Vagina (tissue), 2 donors: Measurements from ENCODE around the gene SMAP2. TPM values are rescaled to one million over a fixed set of nuclear protein-coding genes. Genes with fewer than 3 reads are reported as not detected.

ENCODE experiments used
- DNase-seq, 2 donors: peaks; one replicate each; pipeline ENCODE4 v3.0.0-alpha.2; 2017; ENCODE audit errors: extremely low spot score in 2 of 2
- H3K27ac ChIP-seq: fragments of 200-600 bp; sonication (generic); one replicate; pipeline ENCODE4 v1.5.1; 2019
- H3K27me3 ChIP-seq: fragments of 200-600 bp; sonication (generic); one replicate; pipeline ENCODE4 v1.5.1; 2019
- H3K36me3 ChIP-seq, 2 donors: fragments of 200-600 bp; sonication (generic); one replicate each; pipeline ENCODE4 v1.5.1; 2017 to 2019
- H3K4me1 ChIP-seq: fragments of 200-600 bp; sonication (generic); one replicate; pipeline ENCODE4 v1.5.1; 2019
- H3K4me3 ChIP-seq, 2 donors: fragments of 200-600 bp; sonication (generic); 1 replicate in 1 of 2; 2 replicates in 1 of 2; pipeline ENCODE4 v1.5.1; 2016 to 2019
- H3K9me3 ChIP-seq: fragments of 200-600 bp; sonication (generic); one replicate; pipeline ENCODE4 v1.5.1; 2019
- POLR2A ChIP-seq, 2 donors: fragments of 450-650 bp; IDR thresholded peaks; one replicate each; pipeline ENCODE4 v1.6.1; 2017; ENCODE audit warnings: antibody characterized with exemption in 2 of 2, mild to moderate bottlenecking in 2 of 2, moderate library complexity in 2 of 2
- POLR2AphosphoS5 ChIP-seq, 2 donors: sonication (generic); formaldehyde crosslinking; IDR thresholded peaks; one replicate each; pipeline ENCODE4 v1.9.0; 2017; ENCODE audit warnings: antibody characterized with exemption in 2 of 2, mild to moderate bottlenecking in 2 of 2, low read depth in 1 of 2; ENCODE audit not compliant: insufficient read depth in 1 of 2
- intact Hi-C: fragments of 100-400 bp; cut with DNase I; formaldehyde crosslinking; loops from one replicate; pipeline ENCODE4 v1.15.1; 2023
- total RNA-seq: library from RNA; depleted of rRNA; stranded (reverse); fragments of >200 nt; gene quantifications from one replicate; pipeline ENCODE4 v1.2.3, GENCODE V29; 2016
- TF ChIP-seq, protein P1 (sequence below), 3 experiments: fragments of 450-650 bp in 2 of 3; fragments of 200-600 bp in 1 of 3; sonication (generic) in 1 of 3; IDR thresholded peaks; one replicate each; pipeline ENCODE4 v1.5.1; 2017 to 2019; ENCODE audit warnings: antibody characterized with exemption in 3 of 3, mild to moderate bottlenecking in 2 of 3, moderate library complexity in 2 of 3

The SMAP2 gene
- total RNA-seq, 1 donor from 2014 or later = 24.8 TPM

DNA sequence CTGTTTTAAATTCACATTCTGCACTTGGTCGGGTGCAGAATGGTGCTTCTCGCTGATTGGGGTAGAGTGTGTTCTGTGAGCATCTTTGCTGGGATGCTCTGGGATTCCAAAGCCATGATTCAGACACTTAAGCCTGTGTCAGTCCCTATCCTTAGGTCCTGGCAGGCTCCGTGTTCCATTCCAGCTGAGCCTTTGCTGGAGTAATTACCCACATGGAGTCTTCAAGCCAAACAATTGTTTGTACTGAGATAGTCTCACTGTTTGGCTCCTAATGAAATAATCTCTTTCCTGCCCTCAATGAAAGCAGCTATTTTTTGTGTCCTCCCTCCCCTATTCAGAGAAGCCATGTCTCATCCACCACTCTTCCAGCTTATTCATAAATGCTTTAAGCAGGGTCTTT lies 18.7 kb downstream of the SMAP2 start:
- no peaks in the 10 kb centered on the region for H3K36me3 ChIP-seq
- no peak for DNase-seq
- intact Hi-C loops = no loop called here
- H3K4me3 ChIP-seq = no peak overlapping the region
- H3K9me3 ChIP-seq = no peaks in the 10 kb centered on the region
- peaks cover 49% of the 10 kb centered on the region for H3K4me1 ChIP-seq
- peak overlapping the region; percentile 42 for H3K27ac ChIP-seq
- H3K27me3 ChIP-seq = no peaks in the 10 kb centered on the region
- TF ChIP-seq, protein P1, sequence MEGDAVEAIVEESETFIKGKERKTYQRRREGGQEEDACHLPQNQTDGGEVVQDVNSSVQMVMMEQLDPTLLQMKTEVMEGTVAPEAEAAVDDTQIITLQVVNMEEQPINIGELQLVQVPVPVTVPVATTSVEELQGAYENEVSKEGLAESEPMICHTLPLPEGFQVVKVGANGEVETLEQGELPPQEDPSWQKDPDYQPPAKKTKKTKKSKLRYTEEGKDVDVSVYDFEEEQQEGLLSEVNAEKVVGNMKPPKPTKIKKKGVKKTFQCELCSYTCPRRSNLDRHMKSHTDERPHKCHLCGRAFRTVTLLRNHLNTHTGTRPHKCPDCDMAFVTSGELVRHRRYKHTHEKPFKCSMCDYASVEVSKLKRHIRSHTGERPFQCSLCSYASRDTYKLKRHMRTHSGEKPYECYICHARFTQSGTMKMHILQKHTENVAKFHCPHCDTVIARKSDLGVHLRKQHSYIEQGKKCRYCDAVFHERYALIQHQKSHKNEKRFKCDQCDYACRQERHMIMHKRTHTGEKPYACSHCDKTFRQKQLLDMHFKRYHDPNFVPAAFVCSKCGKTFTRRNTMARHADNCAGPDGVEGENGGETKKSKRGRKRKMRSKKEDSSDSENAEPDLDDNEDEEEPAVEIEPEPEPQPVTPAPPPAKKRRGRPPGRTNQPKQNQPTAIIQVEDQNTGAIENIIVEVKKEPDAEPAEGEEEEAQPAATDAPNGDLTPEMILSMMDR (IDR thresholded peaks at IDR 0.05) = no peak
- no peak for TF ChIP-seq POLR2A (IDR thresholded peaks at IDR 0.05)

DNA sequence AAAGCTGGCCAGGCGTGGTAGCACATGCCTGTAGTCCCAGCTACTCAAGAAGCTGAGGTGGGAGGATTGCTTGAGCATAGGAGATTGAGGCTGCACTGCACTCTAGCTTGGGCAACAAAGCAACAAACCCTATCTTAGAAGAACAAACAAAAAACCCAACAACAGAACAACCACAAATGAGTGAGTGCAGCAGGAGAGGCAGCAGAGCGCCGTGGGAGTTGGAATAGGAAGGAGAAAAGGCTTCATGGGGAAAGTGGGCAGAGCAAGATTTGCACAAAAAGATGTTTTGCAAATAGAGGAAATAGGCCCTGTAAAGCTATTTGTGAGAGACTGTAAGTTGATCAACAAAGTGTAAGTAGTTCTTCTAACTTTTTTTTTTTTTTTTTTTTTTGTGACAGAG lies 19.6 kb downstream of the SMAP2 start:
- no peaks in the 10 kb centered on the region for H3K9me3 ChIP-seq
- no peaks in the 10 kb centered on the region for H3K36me3 ChIP-seq
- H3K4me3 ChIP-seq = no peak overlapping the region
- DNase-seq = no peak
- TF ChIP-seq, protein P1 (IDR thresholded peaks at IDR 0.05) = no peak
- TF ChIP-seq POLR2AphosphoS5 (IDR thresholded peaks at IDR 0.05; ENCODE audit: insufficient read depth in 1 of 2, low read depth in 1 of 2) (no peak), POLR2A (IDR thresholded peaks at IDR 0.05) (no peak)
- intact Hi-C loops = no loop called here
- peaks cover 51% of the 10 kb centered on the region for H3K4me1 ChIP-seq
- H3K27me3 ChIP-seq = no peaks in the 10 kb centered on the region
- no peak overlapping the region for H3K27ac ChIP-seq

DNA sequence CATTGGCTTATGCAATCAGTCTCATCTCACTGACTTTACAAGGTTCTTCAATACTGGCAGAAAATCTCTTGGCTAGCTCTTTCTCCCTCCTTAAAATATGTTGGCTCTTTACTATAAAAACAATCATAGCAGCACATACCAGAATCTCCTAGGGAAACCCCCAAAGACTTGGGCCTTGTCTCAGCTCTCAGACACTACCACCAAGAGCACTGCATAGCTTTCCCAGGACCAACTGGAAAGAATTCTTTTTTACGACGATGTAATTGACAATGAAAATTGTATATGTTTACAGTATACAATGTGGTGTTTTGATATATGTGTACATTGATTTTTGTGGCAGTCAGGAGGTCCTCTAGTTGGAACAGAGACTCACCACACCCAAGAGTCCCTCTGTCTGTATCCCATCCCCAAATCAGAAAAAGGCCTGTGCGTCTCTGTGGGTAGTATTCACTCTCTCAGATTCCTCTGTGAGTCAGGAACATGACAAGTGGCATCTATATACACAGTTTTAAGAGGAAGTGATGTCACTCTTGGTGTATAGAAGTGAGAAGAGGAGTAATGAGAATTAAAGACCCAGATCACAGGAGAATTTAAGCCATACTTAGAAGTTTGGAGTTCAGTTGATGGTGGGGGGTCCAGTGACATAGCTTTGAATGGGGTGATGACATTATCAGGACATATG lies 21.1 kb downstream of the SMAP2 start:
- DNase-seq = no peak

DNA sequence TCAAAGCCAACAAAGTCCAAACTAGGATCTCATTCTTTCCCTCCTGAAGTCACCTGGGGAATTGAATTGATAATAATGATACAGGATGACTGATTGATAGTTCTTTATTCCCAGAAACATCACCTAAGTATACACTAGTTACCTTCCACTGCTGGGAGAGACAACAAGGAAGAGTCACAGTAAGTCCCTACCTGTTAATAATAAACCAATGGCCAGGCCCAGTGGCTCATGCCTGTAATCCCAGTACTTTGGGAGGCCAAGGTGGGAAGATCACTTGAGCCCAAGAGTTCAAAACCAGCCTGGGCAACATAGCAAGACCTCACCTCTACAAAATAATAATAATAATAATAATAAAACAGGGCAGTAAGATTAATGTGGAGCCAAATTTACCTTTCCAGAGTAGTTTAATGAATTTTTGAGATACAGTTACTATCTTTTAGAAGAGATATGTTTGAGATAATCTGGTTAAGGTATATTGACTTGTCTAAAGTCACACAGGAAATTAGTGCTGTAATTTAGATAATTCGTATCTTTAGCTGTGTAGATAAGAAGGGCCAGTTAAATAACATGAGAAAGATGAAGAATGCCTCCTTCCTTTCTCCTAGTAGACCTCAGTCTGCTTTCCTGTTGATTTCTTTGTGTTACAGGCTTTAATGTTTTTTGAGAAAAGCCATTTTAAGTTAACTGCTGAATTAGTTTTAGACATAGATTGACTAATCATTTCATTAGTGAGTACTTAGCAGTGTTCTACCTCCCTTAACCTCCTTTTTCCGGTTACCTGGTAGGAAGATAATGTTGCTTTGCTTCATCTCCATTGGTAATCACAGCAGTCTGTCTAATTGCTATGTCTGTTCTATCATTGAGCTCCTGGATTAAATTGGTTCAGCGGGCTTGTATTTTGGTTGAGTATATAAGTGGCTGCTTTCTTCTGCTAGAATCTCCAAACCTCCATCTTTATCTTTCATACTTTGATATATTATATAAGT lies 22.0 kb downstream of the SMAP2 start:
- peak overlapping the region; percentile 46 for H3K27ac ChIP-seq
- no peak overlapping the region for H3K4me3 ChIP-seq
- DNase-seq = no peak
- no peaks in the 10 kb centered on the region for H3K27me3 ChIP-seq
- no peaks in the 10 kb centered on the region for H3K9me3 ChIP-seq
- peaks cover 36% of the 10 kb centered on the region for H3K4me1 ChIP-seq
- no peaks in the 10 kb centered on the region for H3K36me3 ChIP-seq
- TF ChIP-seq POLR2AphosphoS5 (IDR thresholded peaks at IDR 0.05; ENCODE audit: insufficient read depth in 1 of 2, low read depth in 1 of 2) (no peak), POLR2A (IDR thresholded peaks at IDR 0.05) (no peak)
- TF ChIP-seq, protein P1 (IDR thresholded peaks at IDR 0.05) = no peak
- intact Hi-C loops = no loop called here

More for the DNA sequence above, 21.1 kb downstream of the SMAP2 start:
- H3K4me3 ChIP-seq = no peak overlapping the region
- peaks cover 41% of the 10 kb centered on the region for H3K4me1 ChIP-seq
- intact Hi-C loops = no loop called here
- H3K36me3 ChIP-seq = no peaks in the 10 kb centered on the region
- no peak overlapping the region for H3K27ac ChIP-seq
- H3K9me3 ChIP-seq = no peaks in the 10 kb centered on the region
- TF ChIP-seq, protein P1 (IDR thresholded peaks at IDR 0.05) = no peak
- peak in 1 of 2 donors; percentile 34 for TF ChIP-seq POLR2A (IDR thresholded peaks at IDR 0.05)
- H3K27me3 ChIP-seq = no peaks in the 10 kb centered on the region

DNA sequence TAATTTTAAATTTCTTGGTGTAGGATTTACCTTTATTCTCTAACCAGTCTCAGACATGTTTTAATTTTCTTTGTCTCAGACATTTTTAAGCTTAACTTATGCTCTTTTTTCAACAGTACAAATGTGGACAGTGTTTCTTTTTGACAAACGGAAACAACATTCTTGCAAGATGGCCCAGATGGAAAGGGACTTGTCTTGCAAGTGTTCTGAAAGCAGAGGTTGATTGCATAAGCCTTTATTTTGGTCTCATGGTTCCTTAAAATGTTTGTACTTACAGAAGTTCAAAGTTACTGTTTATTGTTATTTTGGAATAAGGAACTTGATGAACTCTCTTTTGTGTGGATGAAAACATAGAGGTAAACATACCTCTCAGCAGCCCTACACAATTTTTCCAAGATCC lies 22.9 kb downstream of the SMAP2 start:
- intact Hi-C loops = no loop called here
- Histone ChIP-seq H3K4me1 (peaks cover 27% of the 10 kb centered on the region), H3K27me3 (no peaks in the 10 kb centered on the region), H3K4me3 (no peak overlapping the region), H3K27ac (peak overlapping the region; percentile 46), H3K9me3 (no peaks in the 10 kb centered on the region), H3K36me3 (no peaks in the 10 kb centered on the region)
- DNase-seq = no peak
- TF ChIP-seq POLR2AphosphoS5 (IDR thresholded peaks at IDR 0.05; ENCODE audit: insufficient read depth in 1 of 2, low read depth in 1 of 2) = no peak
- TF ChIP-seq, protein P1 (IDR thresholded peaks at IDR 0.05) = no peak
- TF ChIP-seq POLR2A (IDR thresholded peaks at IDR 0.05) = no peak
